Measurements from ENCODE around the gene ANKRD13B. TPM values are rescaled to one million over a fixed set of nuclear protein-coding genes. Genes with fewer than 3 reads are reported as not detected.
"Not testable (repeated sequence)": the region's sequence is repeated elsewhere in the genome, so short reads cannot be mapped to it uniquely, and the experiment has no call there.

The ANKRD13B gene
- total and polyA plus RNA-seq, 7 donors: 1.6 to 17.2 (median 5.4) TPM

DNA sequence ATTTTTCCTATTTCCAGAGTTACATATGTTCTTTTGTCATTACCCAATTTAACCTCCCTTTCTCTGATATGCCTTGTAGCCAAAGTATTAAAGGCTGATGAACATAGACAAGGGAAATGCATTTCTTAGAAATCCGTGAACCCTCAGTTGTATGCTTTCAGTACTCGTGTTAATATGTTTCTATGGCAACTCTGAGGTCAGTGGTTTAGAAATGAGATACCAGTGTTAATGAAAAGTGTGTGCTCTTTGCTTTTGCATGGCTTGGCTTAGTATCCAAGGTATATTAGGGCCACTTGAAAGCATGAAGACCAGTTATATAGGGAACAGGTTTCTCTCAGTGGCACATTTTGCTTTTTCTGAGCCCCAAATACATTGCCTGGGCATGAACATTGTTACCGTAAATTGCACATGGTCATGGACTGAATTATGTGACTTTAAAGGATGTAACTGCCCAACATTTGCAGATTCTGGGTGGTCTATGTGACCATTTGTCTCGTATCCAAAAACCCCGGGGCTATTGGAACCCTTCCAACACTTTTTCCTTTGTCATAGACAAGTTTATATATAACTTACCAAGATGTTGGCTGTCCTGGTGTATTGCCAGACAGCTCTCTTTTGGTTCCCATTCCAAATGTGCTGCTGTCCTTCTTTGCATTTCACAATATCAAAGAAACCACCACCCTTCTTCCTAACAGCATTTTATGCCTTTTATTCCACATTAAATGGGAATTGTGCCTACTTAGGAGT is 43.6 kb upstream of the ANKRD13B start:
- intact Hi-C loops (cut with DNase I): no loop called here
- Histone ChIP-seq H3K4me3 (no peak overlapping the region), H3K9me3 (no peaks in the 10 kb centered on the region), H3K27me3 (no peaks in the 10 kb centered on the region), H3K36me3 (peaks cover 0 to 3% (median 0%) of the 10 kb centered on the region in 4 donors), H3K4me1 (no peaks in the 10 kb centered on the region), H3K27ac (no peak overlapping the region)
- DNase-seq: no peak
- 55 to 60% methylated on average over 5 of the region's 5 CpGs for WGBS, 2 donors
- no peak for TF ChIP-seq EP300 (IDR thresholded peaks at IDR 0.05)
- TF ChIP-seq POLR2AphosphoS5 (IDR thresholded peaks at IDR 0.05): no peak
- no peak for TF ChIP-seq CTCF (IDR thresholded peaks at IDR 0.05)
- no peak for TF ChIP-seq POLR2A (IDR thresholded peaks at IDR 0.05)

DNA sequence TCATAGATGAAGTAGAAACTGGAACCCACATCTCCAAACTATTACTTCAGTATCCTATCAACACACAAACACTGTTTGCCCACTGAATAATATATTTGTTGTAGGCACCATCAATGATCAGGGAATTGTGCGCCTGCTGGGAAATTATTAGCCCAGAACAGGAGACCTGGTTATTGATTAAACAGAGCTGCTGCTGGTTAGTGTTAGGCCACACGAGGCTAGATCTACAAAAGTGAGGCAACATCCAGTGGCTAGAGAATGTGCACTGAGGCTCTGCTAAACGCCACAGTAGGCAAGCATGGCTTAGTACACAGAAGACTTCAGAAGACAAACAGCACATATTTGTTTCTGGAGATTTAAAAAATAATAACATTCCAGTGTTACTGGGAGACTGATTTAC is 37.1 kb upstream of the ANKRD13B start:
- Histone ChIP-seq H3K4me3 (no peak overlapping the region), H3K27ac (no peak overlapping the region), H3K27me3 (no peaks in the 10 kb centered on the region), H3K4me1 (no peaks in the 10 kb centered on the region), H3K36me3 (no peaks in the 10 kb centered on the region), H3K9me3 (no peaks in the 10 kb centered on the region)
- DNase-seq: no peak
- no peak for TF ChIP-seq EP300 (IDR thresholded peaks at IDR 0.05)
- no peak for TF ChIP-seq CTCF (IDR thresholded peaks at IDR 0.05)
- no peak for TF ChIP-seq POLR2A (IDR thresholded peaks at IDR 0.05)
- TF ChIP-seq POLR2AphosphoS5 (IDR thresholded peaks at IDR 0.05): no peak
- intact Hi-C loops (cut with DNase I): no loop called here
- 21 to 66% methylated on average over 3 of the region's 3 CpGs for WGBS, 2 donors

DNA sequence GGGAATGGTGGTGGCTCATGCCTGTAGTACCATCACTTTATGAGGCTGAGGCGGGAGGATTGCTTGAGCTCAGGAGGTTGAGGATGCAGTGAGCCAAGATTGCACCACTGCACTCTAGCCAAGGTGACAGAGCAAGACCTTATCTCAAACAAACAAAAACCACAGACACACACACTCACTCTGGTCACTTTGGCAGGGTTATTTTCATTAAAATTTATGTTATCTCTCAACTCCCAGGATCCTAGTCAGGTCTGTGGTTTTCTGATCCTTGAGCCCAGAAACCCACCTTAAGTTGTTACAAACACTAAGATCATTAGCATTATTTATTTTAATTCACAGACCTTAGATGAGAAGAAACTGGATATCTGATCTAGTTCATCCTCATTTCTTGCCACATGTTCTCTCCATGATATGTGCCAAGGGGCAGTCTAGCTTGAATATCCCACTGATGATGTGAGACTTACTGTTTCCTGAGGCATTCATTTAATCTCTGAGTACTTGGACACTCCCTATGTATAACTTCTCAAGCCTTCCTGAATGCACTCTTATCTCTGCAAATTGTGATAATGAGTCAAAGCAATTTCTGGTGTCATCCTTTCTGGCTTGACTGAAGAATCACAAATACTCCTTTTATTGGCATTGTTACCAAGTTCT is 35.7 kb upstream of the ANKRD13B start:
- Histone ChIP-seq H3K4me1 (no peaks in the 10 kb centered on the region), H3K4me3 (no peak overlapping the region), H3K27ac (no peak overlapping the region), H3K9me3 (no peaks in the 10 kb centered on the region), H3K27me3 (no peaks in the 10 kb centered on the region), H3K36me3 (peaks cover 0 to 5% (median 0%) of the 10 kb centered on the region in 4 donors)
- DNase-seq: no peak
- intact Hi-C loops (cut with DNase I): no loop called here
- TF ChIP-seq POLR2AphosphoS5 (IDR thresholded peaks at IDR 0.05): no peak
- no peak for TF ChIP-seq CTCF (IDR thresholded peaks at IDR 0.05)
- TF ChIP-seq POLR2A (IDR thresholded peaks at IDR 0.05): no peak
- no peak for TF ChIP-seq EP300 (IDR thresholded peaks at IDR 0.05)
- WGBS, 2 donors: 86 to 90% methylated on average over 1 of the region's 1 CpG

DNA sequence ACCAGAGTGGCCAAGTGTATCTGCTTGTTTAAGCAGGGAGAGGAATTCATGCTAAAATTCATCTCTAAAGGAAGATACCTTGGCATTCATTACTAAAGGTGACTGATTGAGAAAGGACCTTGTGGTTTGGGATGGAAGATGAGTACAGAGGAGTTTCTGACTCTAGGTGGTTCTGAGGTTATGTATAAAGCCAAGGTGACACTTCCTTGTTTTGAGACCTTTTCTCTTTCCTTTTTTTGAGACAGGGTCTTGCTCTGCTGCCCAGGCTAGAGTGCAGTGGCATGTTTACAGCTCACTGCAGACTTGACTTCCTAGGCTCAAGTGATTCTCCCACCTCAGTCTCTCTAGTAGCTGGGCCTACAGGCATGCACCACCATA is 35.2 kb upstream of the ANKRD13B start:
- TF ChIP-seq CTCF (IDR thresholded peaks at IDR 0.05): no peak
- no peak for TF ChIP-seq EP300 (IDR thresholded peaks at IDR 0.05)
- TF ChIP-seq POLR2AphosphoS5 (IDR thresholded peaks at IDR 0.05): no peak
- TF ChIP-seq POLR2A (IDR thresholded peaks at IDR 0.05): no peak
- Histone ChIP-seq H3K36me3 (peaks cover 0 to 10% (median 0%) of the 10 kb centered on the region in 4 donors), H3K4me1 (no peaks in the 10 kb centered on the region), H3K27ac (no peak overlapping the region), H3K9me3 (no peaks in the 10 kb centered on the region), H3K27me3 (no peaks in the 10 kb centered on the region), H3K4me3 (no peak overlapping the region)
- intact Hi-C loops (cut with DNase I): no loop called here
- no peak for DNase-seq

DNA sequence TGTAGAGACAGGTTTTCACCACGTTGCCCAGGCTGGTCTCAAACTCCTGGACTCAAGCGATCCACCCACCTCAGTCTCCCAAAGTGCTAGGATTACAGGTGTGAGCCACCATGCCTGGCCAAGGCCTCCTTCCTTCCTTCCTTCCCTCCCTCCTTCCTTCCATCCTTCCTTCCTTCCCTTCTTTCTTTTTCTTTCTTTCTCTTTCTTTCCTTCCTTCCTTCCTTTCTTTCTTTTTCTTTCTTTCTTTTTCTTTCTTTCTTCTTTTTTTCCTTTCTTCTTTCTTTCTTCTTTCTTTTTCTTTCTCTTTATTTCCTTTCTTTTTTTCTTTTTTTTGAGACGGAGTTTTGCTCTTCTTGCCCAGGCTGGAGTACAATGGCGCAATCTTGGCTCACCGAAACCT is 34.8 kb upstream of the ANKRD13B start:
- H3K9me3 ChIP-seq; H3K4me3 ChIP-seq; intact Hi-C loops (cut with DNase I); H3K27me3 ChIP-seq; H3K27ac ChIP-seq; H3K4me1 ChIP-seq; DNase-seq: not testable (repeated sequence)
- H3K36me3 ChIP-seq: peaks cover 0 to 11% (median 0%) of the 10 kb centered on the region in 4 donors
- 92 to 94% methylated on average over 5 of the region's 5 CpGs for WGBS, 2 donors
